HG03565 (cell line): ENCODE results near the gene CGB3.

ENCODE experiments used
- ATAC-seq: cut with Tn5 transposase; IDR thresholded peaks from one replicate; pipeline ENCODE4 v1.9.1; 2021; ENCODE audit warnings: mild to moderate bottlenecking, moderate library complexity; ENCODE audit not compliant: unreplicated experiment

Gene CGB3

GRCh38 chr19:48988860-48989259 lies 35.3 kb downstream of the CGB3 start:
- no peak for ATAC-seq

GRCh38 chr19:48988286-48988685 lies 35.8 kb downstream of the CGB3 start:
- ATAC-seq = no peak

- ATAC-seq = no peak
Measured at GRCh38 chr19:48987323-48987722, 36.8 kb downstream of the CGB3 start.

- no peak for ATAC-seq
Measured at GRCh38 chr19:48986211-48986610, 37.9 kb downstream of the CGB3 start.

- no peak for ATAC-seq
Measured at GRCh38 chr19:48985711-48986110, 38.4 kb downstream of the CGB3 start.

GRCh38 chr19:48982280-48982679 lies 41.9 kb downstream of the CGB3 start:
- no peak for ATAC-seq

- ATAC-seq = no peak
Measured at GRCh38 chr19:48977061-48977460, 47.1 kb downstream of the CGB3 start.

- no peak for ATAC-seq
Measured at GRCh38 chr19:48975947-48976847, 47.9 kb downstream of the CGB3 start.
